ENCODE data around the gene C11orf42. TPM values are rescaled to one million over a fixed set of nuclear protein-coding genes. Genes with fewer than 3 reads are reported as not detected.

C11orf42 gene
- total and polyA plus RNA-seq, 2 donors (not counting 3 experiments of a cell fraction or from before 2014, with no cell fraction given): not detected

DNA sequence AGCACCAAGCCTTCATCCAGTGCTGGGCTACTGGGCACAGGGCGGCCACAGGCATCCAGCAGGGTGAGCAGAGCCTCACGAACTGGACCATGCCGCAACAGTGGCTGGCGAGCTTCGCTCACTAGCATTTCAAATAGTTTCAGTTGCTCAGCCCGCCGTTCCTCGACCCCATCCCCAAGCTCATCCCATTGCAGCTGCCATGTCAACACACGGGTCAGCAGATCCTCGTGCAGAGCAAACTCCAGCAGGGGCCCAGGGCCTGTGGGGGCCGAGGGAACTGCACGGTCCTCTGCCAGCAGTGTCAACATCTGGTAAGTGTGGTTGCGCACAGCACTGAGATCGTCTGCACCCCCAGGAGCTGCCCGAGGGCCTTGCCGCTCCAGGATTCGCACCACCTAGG is 18.5 kb downstream of the C11orf42 start:
- CTCF ChIA-PET: interaction anchor here (1.4 kb wide), 1 partner anchor 139 kb away, joined by 4 read pairs; no protein-coding TSS in a partner anchor
- TF ChIP-seq EZH2 (IDR thresholded peaks at IDR 0.05; ENCODE audit: borderline replicate concordance, low read depth, low read length, severe bottlenecking): no peak
- TF ChIP-seq FOS (IDR thresholded peaks at IDR 0.05; ENCODE audit: borderline replicate concordance, insufficient read depth, low read length): no peak
- TF ChIP-seq, protein P1, sequence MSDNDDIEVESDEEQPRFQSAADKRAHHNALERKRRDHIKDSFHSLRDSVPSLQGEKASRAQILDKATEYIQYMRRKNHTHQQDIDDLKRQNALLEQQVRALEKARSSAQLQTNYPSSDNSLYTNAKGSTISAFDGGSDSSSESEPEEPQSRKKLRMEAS (IDR thresholded peaks at IDR 0.05; ENCODE audit: insufficient read depth, insufficient read length): no peak
- no peak for TF ChIP-seq JUN (IDR thresholded peaks at IDR 0.05; ENCODE audit: borderline replicate concordance, insufficient read depth, insufficient read length, low read depth)
- H3K79me2 ChIP-seq (ENCODE audit: control insufficient read depth, insufficient read depth, low read length): peaks cover 4% of the 10 kb centered on the region

DNA sequence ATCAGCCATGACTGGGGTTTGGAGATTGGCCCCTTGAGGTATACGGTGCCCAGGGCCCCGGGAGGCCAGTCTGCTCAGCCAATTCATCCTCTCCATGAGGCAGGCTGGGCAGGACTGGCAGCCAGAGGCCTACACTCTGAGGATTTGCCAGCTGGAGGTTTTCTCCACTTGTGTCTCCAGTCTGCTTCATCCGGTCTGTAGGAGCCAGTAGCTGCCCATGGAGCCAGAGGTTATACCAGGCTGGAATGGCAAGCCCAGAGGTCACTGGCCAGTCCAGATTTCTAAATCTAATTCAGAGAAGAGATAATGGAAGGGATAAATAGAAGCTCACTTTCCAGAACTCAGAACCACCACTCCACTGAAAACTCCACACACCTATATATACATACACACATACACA is 19.1 kb downstream of the C11orf42 start:
- peaks cover 0 to 16% of the 10 kb centered on the region in 2 experiments for H3K36me3 ChIP-seq (ENCODE audit: control insufficient read depth in 2 of 2, extremely low read depth in 1 of 2, insufficient read depth in 2 of 2, low read length in 2 of 2)
- H3K27ac ChIP-seq (ENCODE audit: insufficient read depth, low read depth, low read length): no peak overlapping the region
- DNase-seq (ENCODE audit: low read depth, low spot score): no peak
- H3K79me2 ChIP-seq (ENCODE audit: control insufficient read depth, insufficient read depth, low read length): peaks cover 8% of the 10 kb centered on the region
- no peaks in the 10 kb centered on the region for H3K9me3 ChIP-seq (replicated peaks; ENCODE audit: control insufficient read depth, insufficient read depth, low read length)
- H3K4me2 ChIP-seq (ENCODE audit: insufficient read depth, low read length): no peak overlapping the region
- peaks cover 9% of the 10 kb centered on the region for H3K4me1 ChIP-seq (ENCODE audit: control insufficient read depth, extremely low read depth, insufficient read depth, low read length)
- CTCF ChIA-PET: interaction anchor here (1.1 to 1.4 kb wide), 2 partner anchors 13 to 139 kb away, joined by 3 to 4 read pairs; no protein-coding TSS in a partner anchor
- no peak overlapping the region for H3K9ac ChIP-seq (replicated peaks; ENCODE audit: extremely low read depth, insufficient read depth, low read length)
- TF ChIP-seq, protein P1 (IDR thresholded peaks at IDR 0.05; ENCODE audit: insufficient read depth, insufficient read length): no peak
- TF ChIP-seq JUN (IDR thresholded peaks at IDR 0.05; ENCODE audit: borderline replicate concordance, insufficient read depth, insufficient read length, low read depth) (no peak), FOS (IDR thresholded peaks at IDR 0.05; ENCODE audit: borderline replicate concordance, insufficient read depth, low read length) (no peak), MYC (IDR thresholded peaks at IDR 0.05; ENCODE audit: low read depth, low read length) (no peak), EZH2 (IDR thresholded peaks at IDR 0.05; ENCODE audit: borderline replicate concordance, low read depth, low read length, severe bottlenecking) (no peak), POLR2AphosphoS5 (IDR thresholded peaks at IDR 0.05; ENCODE audit: insufficient read depth, low read depth, low read length) (no peak), GATA2 (IDR thresholded peaks at IDR 0.05; ENCODE audit: insufficient read depth, insufficient read length, low read depth, low read length) (no peak), POLR2A (IDR thresholded peaks at IDR 0.05; ENCODE audit: low read depth, low read length) (no peak)
- TF ChIP-seq, protein P2, sequence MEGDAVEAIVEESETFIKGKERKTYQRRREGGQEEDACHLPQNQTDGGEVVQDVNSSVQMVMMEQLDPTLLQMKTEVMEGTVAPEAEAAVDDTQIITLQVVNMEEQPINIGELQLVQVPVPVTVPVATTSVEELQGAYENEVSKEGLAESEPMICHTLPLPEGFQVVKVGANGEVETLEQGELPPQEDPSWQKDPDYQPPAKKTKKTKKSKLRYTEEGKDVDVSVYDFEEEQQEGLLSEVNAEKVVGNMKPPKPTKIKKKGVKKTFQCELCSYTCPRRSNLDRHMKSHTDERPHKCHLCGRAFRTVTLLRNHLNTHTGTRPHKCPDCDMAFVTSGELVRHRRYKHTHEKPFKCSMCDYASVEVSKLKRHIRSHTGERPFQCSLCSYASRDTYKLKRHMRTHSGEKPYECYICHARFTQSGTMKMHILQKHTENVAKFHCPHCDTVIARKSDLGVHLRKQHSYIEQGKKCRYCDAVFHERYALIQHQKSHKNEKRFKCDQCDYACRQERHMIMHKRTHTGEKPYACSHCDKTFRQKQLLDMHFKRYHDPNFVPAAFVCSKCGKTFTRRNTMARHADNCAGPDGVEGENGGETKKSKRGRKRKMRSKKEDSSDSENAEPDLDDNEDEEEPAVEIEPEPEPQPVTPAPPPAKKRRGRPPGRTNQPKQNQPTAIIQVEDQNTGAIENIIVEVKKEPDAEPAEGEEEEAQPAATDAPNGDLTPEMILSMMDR (IDR thresholded peaks at IDR 0.05; ENCODE audit: extremely low read depth in 1 of 2, insufficient read depth in 1 of 2, low read depth in 1 of 2, low read length in 2 of 2): no peak
- no peaks in the 10 kb centered on the region for H3K27me3 ChIP-seq (ENCODE audit: control insufficient read depth in 2 of 2, insufficient read depth in 2 of 2, low read length in 2 of 2)
- no peak overlapping the region for H2AFZ ChIP-seq (ENCODE audit: low read depth, low read length)
- intact Hi-C loops (cut with micrococcal nuclease): no loop called here
- H3K4me3 ChIP-seq (replicated peaks in 1 of 3; ENCODE audit: insufficient read depth in 1 of 3, low read depth in 1 of 3, low read length in 3 of 3): no peak overlapping the region
- no TSS peak for BruUV-seq (replicated peaks)
- H4K20me1 ChIP-seq (replicated peaks; ENCODE audit: control insufficient read depth, extremely low read depth, insufficient read depth, low read length): no peaks in the 10 kb centered on the region
- POLR2A ChIA-PET: no interaction called here
- FAIRE-seq: no peak
- dilution Hi-C loops (cut with MboI; ENCODE audit: extremely low pct_ligation_motif_present, low sequenced_read_pairs): no loop called here
- no peaks in the 10 kb centered on the region for H3K9me1 ChIP-seq (replicated peaks; ENCODE audit: control insufficient read depth, extremely low read depth, insufficient read depth, low read length)

More for the DNA sequence above, 18.5 kb downstream of the C11orf42 start:
- dilution Hi-C loops (cut with MboI; ENCODE audit: extremely low pct_ligation_motif_present, low sequenced_read_pairs) (no loop called here), intact Hi-C loops (cut with micrococcal nuclease) (no loop called here)
- Histone ChIP-seq H3K9me1 (replicated peaks; ENCODE audit: control insufficient read depth, extremely low read depth, insufficient read depth, low read length) (no peaks in the 10 kb centered on the region), H3K27me3 (ENCODE audit: control insufficient read depth in 2 of 2, insufficient read depth in 2 of 2, low read length in 2 of 2) (no peaks in the 10 kb centered on the region), H3K4me2 (ENCODE audit: insufficient read depth, low read length) (no peak overlapping the region), H3K27ac (ENCODE audit: insufficient read depth, low read depth, low read length) (no peak overlapping the region), H3K36me3 (ENCODE audit: control insufficient read depth in 2 of 2, extremely low read depth in 1 of 2, insufficient read depth in 2 of 2, low read length in 2 of 2) (peaks cover 0 to 16% of the 10 kb centered on the region in 2 experiments), H3K9me3 (replicated peaks; ENCODE audit: control insufficient read depth, insufficient read depth, low read length) (no peaks in the 10 kb centered on the region), H2AFZ (ENCODE audit: low read depth, low read length) (no peak overlapping the region), H4K20me1 (replicated peaks; ENCODE audit: control insufficient read depth, extremely low read depth, insufficient read depth, low read length) (no peaks in the 10 kb centered on the region), H3K4me3 (replicated peaks in 1 of 3; ENCODE audit: insufficient read depth in 1 of 3, low read depth in 1 of 3, low read length in 3 of 3) (no peak overlapping the region), H3K9ac (replicated peaks; ENCODE audit: extremely low read depth, insufficient read depth, low read length) (no peak overlapping the region), H3K4me1 (ENCODE audit: control insufficient read depth, extremely low read depth, insufficient read depth, low read length) (peaks cover 14% of the 10 kb centered on the region)
- FAIRE-seq (no peak), DNase-seq (ENCODE audit: low read depth, low spot score) (no peak)
- POLR2A ChIA-PET: no interaction called here
- BruUV-seq (replicated peaks): no TSS peak

All from endothelial cell of umbilical vein (primary cell).